AG08396 (cell line): ENCODE measurements around the gene TDRD1.

ENCODE experiments used
- DNase-seq: peaks from one replicate; pipeline ENCODE4 v3.0.0; 2012; ENCODE audit warnings: low spot score, mixed read lengths

The TDRD1 gene

GRCh38 chr10:114233482-114233881, 54.3 kb downstream of the TDRD1 start:
- DNase-seq, result no peak

DNA sequence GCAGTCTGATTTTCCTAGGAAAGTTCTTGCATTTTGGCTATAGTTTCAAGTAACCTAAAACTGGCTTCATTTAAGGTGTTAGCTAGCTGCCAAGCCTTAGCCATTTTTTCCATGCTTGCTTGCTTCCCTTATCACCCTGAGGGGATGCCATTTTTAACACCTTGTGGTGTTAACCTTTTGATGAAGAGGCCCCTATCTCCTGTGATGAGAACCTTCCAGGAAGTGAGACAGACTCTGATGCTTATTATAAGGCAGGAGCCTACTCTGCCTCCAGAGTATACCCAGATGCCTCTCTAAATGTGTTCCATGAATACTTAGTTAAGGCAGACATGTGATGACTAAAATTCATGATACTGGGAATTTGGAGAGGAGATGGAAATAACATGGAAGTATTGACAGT, 55.0 kb downstream of the TDRD1 start:
- no peak for DNase-seq

GRCh38 chr10:114239117-114239993, 60.2 kb downstream of the TDRD1 start, which contains the start of gene VWA2:
Gene VWA2, plus strand, starts transcription at chr10:114239254. Its CDS starts 9,460 bp downstream, at chr10:114248714.
- DNase-seq, result no peak

DNA sequence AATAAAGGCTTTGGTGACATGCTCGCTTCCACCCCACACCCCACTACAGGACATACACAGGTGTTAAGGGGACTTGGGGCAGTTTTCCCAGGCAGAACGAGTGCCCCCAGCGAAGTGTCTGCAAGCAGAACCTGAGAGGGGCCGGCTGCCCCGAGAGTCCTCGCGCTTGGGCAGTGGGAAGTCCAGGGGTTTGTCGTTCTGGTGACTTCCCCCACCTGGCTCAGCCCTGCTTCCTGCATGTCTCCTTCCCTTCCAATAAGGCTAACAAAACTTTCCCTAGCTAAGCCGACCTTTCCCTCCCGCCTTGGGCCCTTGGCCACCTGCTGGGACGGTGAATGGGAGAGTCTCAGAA, 60.8 kb downstream of the TDRD1 start:
- DNase-seq, result no peak

GRCh38 chr10:114242235-114242634, 63.1 kb downstream of the TDRD1 start:
- DNase-seq, result no peak

DNA sequence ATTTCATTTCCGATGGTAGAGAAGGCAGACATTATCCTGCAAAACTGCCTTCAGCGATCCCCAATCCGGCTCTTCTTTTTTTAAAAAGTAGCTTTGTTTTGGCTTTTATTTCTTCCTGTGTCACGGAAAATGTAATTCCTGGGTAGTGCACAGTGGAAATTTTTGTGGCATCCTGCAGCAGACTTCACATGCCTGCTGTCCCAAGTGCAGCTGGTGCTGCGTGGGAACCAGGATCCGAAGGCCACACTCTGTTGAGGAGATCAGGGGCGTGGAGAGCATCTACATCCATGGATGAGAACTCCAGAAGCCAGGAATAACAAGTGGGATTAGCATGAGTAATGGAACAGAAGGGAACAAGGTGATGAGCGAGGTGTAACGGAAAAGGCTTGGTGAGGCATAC, 64.5 kb downstream of the TDRD1 start:
- DNase-seq, result no peak

- no peak for DNase-seq
Measured at GRCh38 chr10:114244126-114244525, 65.0 kb downstream of the TDRD1 start.

GRCh38 chr10:114245121-114245791, 66.1 kb downstream of the TDRD1 start:
- no peak for DNase-seq

DNA sequence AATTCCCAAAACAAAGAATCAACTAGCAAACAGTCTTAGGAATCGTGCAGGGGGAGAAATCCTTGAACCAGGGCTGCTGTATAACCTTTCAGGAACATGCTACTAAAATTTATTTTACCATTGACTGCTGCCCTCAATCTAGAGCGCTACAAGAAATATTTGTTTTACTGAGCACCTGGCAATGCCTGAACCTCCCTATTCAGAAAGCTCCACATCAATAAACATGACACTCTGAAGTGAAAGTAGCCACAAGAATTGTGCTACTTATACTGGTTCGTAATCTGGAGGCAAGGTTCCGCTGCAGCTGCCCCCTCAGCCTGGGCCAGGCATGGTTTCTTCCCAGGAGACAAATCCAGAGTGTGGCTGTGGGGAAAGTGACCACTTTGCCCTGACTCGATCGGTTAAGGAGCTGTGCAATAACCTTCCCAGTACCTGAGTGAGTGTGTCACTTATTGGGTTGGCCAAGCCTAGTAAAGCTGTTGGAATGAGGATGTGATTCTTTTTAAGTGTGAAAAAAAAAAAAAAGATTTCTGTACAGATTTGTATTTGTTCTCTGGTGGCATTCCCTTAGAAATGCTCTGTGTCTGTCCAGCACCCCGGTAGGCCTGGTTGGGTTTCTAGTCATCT, 67.6 kb downstream of the TDRD1 start:
- no peak for DNase-seq

DNA sequence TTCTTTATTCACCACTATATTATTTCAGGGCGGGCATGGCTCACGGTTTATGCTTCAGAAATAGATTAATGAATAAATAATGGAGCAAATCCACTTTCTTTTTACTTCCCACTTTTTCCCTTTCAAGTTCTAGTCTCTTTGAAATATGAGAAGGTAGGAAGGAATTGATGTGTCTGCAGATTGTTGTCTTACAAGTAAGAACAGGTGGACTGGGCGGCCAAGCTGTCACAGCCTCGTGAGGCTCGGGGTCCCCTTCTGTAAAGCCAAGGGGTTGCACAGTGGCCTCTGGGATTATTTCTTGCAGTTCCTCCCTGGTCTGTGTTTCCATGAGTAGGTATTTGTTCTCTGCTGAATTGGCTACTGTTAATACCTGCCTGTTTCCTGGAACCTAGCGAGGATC, 71.1 kb downstream of the TDRD1 start:
- no peak for DNase-seq

DNA sequence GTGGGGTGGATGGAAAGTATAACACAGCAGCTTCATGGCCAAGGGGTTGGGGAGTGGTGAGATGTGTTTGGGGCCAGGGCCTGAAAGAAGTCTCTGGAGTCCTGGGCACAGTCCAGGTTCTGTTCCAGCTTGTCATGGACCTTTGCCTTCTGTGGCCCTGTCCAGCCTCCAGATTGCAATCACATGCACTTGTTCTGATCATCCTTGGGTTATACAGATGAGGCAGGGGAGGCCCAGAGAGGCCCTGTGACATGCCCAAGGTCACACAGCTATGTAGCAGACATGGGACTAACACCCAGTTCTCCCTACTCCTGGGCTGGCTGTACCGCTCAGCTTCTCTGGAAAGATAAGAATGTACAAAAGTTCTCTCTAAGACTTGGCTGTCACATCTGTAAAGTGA, 71.6 kb downstream of the TDRD1 start:
- no peak for DNase-seq

- no peak for DNase-seq
Measured at GRCh38 chr10:114252092-114252491, 72.9 kb downstream of the TDRD1 start.

- no peak for DNase-seq
Measured at GRCh38 chr10:114252883-114253282, 73.7 kb downstream of the TDRD1 start.

DNA sequence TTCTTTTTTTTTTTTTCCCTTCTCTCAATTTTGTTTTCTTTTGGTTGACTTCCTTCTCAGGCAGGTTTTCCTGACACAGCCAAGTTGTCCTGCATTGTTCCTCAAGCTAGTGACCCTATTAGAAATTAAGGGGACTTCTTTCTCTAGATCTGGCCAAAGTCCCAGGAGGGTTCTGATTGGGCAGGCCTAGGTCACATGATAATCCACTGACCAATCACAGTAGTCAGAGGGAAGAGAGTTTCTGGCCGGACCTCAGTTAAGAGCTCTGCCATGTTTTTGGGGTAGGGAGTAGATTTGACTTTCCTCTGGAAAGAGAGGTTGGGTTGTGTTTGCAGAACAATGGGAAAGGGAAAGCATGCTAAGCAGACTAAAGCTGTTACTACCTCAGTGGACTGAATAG, 76.1 kb downstream of the TDRD1 start:
- no peak for DNase-seq

- no peak for DNase-seq
Measured at GRCh38 chr10:114256008-114256765, 77.0 kb downstream of the TDRD1 start.

DNA sequence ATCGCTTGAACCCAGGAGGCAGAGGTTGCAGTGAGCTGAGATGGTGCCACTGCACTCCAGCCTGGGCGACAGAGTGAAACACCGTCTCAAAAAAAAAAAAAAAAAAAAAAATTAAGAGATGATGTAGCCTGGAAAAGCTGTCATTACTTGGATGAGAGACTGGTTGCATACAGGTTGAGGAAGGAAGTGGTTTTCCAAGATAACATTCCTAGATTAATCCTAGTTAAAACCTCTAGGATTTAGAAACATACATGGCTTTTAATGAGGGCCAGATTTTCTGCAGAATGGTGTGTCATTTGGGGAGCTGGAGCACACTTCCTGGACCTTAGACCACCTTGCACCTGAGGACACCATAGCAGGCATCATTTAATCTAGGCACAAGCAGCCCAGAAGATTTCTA, 77.7 kb downstream of the TDRD1 start:
- DNase-seq, result no peak

- DNase-seq, result no peak
Measured at GRCh38 chr10:114257498-114257897, 78.3 kb downstream of the TDRD1 start.

- DNase-seq, result no peak
Measured at GRCh38 chr10:114258274-114258840, 79.2 kb downstream of the TDRD1 start.

- DNase-seq, result peak; percentile 80
Measured at GRCh38 chr10:114259824-114260223, 80.7 kb downstream of the TDRD1 start.

DNA sequence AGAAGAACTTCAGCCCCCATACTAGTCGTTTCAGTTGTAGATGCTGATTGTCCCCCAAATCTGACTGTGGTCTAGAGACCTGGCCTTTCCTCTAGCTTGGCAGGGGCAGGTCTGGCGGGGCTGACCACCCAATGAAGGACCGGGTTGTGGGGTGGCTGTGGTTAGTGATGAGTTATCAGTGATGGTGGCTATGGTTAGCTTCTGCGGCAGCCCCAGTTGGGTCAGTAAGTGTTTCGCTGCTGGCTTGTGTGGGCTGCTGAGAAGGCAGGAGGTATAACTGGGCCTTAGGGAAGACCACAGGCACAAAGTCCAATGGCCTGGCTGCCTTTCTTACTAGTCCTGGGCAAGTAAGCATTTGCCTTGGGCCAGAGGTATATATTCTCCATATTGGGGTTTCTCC, 81.2 kb downstream of the TDRD1 start:
- DNase-seq, result no peak

- peak; percentile 34 for DNase-seq
Measured at GRCh38 chr10:114261076-114261475, 81.9 kb downstream of the TDRD1 start.

GRCh38 chr10:114262496-114262895, 83.3 kb downstream of the TDRD1 start:
- no peak for DNase-seq
